Right ventricle myocardium inferior (tissue), 1 donor: ENCODE results near the gene TCIRG1. TPM values are rescaled to one million over a fixed set of nuclear protein-coding genes. Genes with fewer than 3 reads are reported as not detected.

Source experiments
- ATAC-seq: fragments of 200-7000 bp; cut with Tn5 transposase; one replicate; pipeline ENCODE4 v1.9.1; 2020; ENCODE audit warnings: mild to moderate bottlenecking, moderate library complexity
- DNase-seq: peaks from one replicate; pipeline ENCODE4 v3.0.0; 2021; ENCODE audit errors: missing footprints
- intact Hi-C: fragments of 100-400 bp; cut with DNase I; formaldehyde crosslinking; loops from one replicate; pipeline ENCODE4 v1.11.0; 2022
- total RNA-seq: library from RNA; stranded (reverse); fragmentation: NEBNext Ultra II Directional; extraction: Animal tissue kit (Norgen Biotek cat#: 25700); gene quantifications from one replicate; pipeline ENCODE4 v1.2.1, GENCODE V29; 2021
- donor health status: DM: no; HTN: yes; CAD: no; lungs with severe emphysema.

TCIRG1 gene
- total RNA-seq, 1 donor from 2014 or later, result 30.4 TPM

- no peak for DNase-seq
- intact Hi-C loops, result no loop called here
- ATAC-seq, result no peak
These were observed 24.5 kb upstream of the TCIRG1 start for GRCh38 chr11:68014157-68014946.

GRCh38 chr11:68014947-68015447 is 23.8 kb upstream of the TCIRG1 start:
- intact Hi-C loops, result no loop called here
- DNase-seq (no peak), ATAC-seq (no peak)

- intact Hi-C loops, result no loop called here
- no peak for ATAC-seq
- DNase-seq, result no peak
These were observed 23.4 kb upstream of the TCIRG1 start for GRCh38 chr11:68015467-68015866.

GRCh38 chr11:68016161-68016903 is 22.5 kb upstream of the TCIRG1 start:
- intact Hi-C loops, result no loop called here
- ATAC-seq (no peak), DNase-seq (no peak)

- DNase-seq (no peak), ATAC-seq (no peak)
- intact Hi-C loops, result no loop called here
These were observed 21.7 kb upstream of the TCIRG1 start for GRCh38 chr11:68016904-68017817.

GRCh38 chr11:68017980-68018729 is 20.7 kb upstream of the TCIRG1 start:
- ATAC-seq (no peak), DNase-seq (no peak)
- intact Hi-C loops, result no loop called here

- intact Hi-C loops, result no loop called here
- DNase-seq, result no peak
- ATAC-seq, result no peak
These were observed 20.1 kb upstream of the TCIRG1 start for GRCh38 chr11:68018730-68019190.

GRCh38 chr11:68019486-68019885 is 19.3 kb upstream of the TCIRG1 start:
- DNase-seq, result no peak
- intact Hi-C loops, result no loop called here
- ATAC-seq, result no peak

- no peak for DNase-seq
- intact Hi-C loops, result no loop called here
- ATAC-seq, result peak; percentile 8
These were observed 18.2 kb upstream of the TCIRG1 start for GRCh38 chr11:68020575-68020974.

- intact Hi-C loops, result no loop called here
- peak; percentile 28 for ATAC-seq
- DNase-seq, result no peak
These were observed 17.5 kb upstream of the TCIRG1 start for GRCh38 chr11:68021167-68021787.

- intact Hi-C loops, result no loop called here
- DNase-seq (no peak), ATAC-seq (no peak)
These were observed 16.3 kb upstream of the TCIRG1 start for GRCh38 chr11:68022531-68022930.

- ATAC-seq, result no peak
These were observed 14.3 kb upstream of the TCIRG1 start for GRCh38 chr11:68024508-68024907.

GRCh38 chr11:68025047-68025446 is 13.8 kb upstream of the TCIRG1 start:
- DNase-seq (no peak), ATAC-seq (no peak)
- intact Hi-C loops, result no loop called here

More at GRCh38 chr11:68024508-68024907, 14.3 kb upstream of the TCIRG1 start:
- DNase-seq, result no peak
- intact Hi-C loops, result no loop called here

- DNase-seq (no peak), ATAC-seq (no peak)
- intact Hi-C loops, result no loop called here
These were observed 12.3 kb upstream of the TCIRG1 start for GRCh38 chr11:68026391-68027105.

- intact Hi-C loops, result no loop called here
- no peak for ATAC-seq
- no peak for DNase-seq
These were observed 11.2 kb upstream of the TCIRG1 start for GRCh38 chr11:68027667-68028066.

- DNase-seq (no peak), ATAC-seq (no peak)
- intact Hi-C loops, result no loop called here
These were observed 9.9 kb upstream of the TCIRG1 start for GRCh38 chr11:68028802-68029545.
